ENCODE data around the gene MT1E. TPM values are rescaled to one million over a fixed set of nuclear protein-coding genes. Genes with fewer than 3 reads are reported as not detected.
A peak's percentile ranks its signal among the peaks of the same experiment; 100 is the strongest.
"Not testable (repeated sequence)": the region's sequence is repeated elsewhere in the genome, so short reads cannot be mapped to it uniquely, and the experiment has no call there.

MT1E gene
- 2.8 and 4.2 TPM in 2 replicates for total RNA-seq

DNA sequence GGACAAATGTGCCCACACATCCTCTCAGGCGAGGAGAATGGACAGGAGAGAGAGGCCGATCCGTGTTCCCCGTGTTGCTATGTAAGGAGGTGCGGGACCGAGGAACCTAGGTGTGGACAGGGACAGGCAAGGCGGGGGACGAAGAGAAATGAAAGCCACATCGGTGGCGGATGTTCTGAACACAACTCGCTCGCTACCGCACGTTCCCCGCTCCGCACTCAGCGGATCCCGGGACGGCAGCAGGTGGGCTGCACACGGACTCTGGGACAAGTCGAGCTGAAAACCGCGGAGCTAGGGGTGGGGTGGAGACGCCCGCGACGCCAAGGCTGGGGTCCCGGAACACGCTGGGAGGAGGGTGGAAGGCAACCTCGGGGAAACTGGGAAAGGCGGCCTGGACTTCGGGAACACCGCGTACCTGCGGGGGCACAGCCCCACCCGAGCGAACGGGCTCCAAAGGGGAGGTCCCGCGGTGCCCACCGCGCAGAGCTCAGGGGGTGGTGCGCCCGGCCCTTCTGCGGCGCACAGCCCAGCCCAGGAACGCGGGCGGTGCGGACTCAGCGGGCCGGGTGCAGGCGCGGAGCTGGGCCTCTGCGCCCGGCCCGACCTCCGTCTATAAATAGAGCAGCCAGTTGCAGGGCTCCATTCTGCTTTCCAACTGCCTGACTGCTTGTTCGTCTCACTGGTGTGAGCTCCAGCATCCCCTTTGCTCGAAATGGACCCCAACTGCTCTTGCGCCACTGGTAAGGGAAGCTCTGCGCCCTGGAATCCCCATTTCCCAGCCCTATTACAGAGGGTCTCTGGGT lies at the start of gene MT1E:
Gene MT1E, plus strand, starts transcription at position 642 of the 803 bp plus-strand sequence. Its CDS starts 71 bp downstream, at position 713.
- H3K27me3 Mint-ChIP-seq: peaks cover 31% of the 10 kb centered on the region
- TF ChIP-seq, protein P1, sequence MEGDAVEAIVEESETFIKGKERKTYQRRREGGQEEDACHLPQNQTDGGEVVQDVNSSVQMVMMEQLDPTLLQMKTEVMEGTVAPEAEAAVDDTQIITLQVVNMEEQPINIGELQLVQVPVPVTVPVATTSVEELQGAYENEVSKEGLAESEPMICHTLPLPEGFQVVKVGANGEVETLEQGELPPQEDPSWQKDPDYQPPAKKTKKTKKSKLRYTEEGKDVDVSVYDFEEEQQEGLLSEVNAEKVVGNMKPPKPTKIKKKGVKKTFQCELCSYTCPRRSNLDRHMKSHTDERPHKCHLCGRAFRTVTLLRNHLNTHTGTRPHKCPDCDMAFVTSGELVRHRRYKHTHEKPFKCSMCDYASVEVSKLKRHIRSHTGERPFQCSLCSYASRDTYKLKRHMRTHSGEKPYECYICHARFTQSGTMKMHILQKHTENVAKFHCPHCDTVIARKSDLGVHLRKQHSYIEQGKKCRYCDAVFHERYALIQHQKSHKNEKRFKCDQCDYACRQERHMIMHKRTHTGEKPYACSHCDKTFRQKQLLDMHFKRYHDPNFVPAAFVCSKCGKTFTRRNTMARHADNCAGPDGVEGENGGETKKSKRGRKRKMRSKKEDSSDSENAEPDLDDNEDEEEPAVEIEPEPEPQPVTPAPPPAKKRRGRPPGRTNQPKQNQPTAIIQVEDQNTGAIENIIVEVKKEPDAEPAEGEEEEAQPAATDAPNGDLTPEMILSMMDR (IDR thresholded peaks at IDR 0.05): no peak
- ChIA-PET POLR2A (interaction anchor here (1.0 to 1.7 kb wide), 2 partner anchors 17 to 18 kb away, joined by 3 to 7 read pairs; partner anchors contain the start of gene MT2A), CTCF (no interaction called here)
- H3K4me3 Mint-ChIP-seq: peak within 1 kb of the TSS; percentile 81
- ATAC-seq (ENCODE audit: low read depth) (peak; percentile 38), DNase-seq (no peak)
- intact Hi-C loops (cut with micrococcal nuclease): loop anchor here (1.0 kb wide), 1 partner anchor 17 kb away; the partner anchor contains the start of gene MT2A
- H3K9me3 Mint-ChIP-seq: no peaks in the 10 kb centered on the region
- H3K36me3 Mint-ChIP-seq (ENCODE audit: low read depth): no peaks in the 10 kb centered on the region
- peaks cover 29% of the 10 kb centered on the region for H3K4me1 Mint-ChIP-seq
- no peak within 1 kb of the TSS for H3K27ac Mint-ChIP-seq

DNA sequence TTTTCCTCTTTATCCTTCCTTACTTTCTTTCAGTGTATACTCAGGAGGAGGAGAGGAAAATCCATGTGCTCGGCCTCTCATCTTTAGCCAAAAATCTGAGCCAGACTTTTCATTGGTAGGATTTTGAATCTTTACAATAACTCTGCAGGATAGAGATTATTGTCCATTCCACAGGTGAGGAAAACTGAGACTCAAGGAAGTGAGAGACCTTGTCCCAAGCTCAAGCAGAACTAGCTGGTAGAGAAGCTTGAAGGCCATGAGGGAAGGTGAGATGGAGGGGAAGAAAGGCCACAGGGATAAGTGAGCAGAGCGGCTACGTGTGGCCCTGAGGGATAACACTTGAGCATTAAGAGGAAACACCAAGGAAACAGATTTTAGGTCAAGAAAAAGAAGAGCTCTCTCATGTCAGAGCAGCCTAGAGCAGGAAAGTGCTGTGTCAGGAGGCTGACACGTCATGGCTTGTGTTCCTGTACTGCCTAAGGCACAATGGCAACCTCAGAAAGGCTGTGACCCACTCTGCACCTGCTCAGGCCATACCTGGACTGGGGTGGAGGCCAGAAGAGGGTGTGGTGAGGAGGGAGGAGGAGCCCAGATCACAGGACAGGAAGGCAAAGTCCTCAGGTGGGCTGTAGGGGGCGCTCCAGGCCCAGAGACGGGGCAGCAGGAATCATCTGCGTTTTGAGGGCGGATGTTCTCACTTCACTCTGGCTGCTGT lies 48.8 kb upstream of the MT1E start:
- POLR2A ChIA-PET: interaction anchor here (1.0 kb wide), 1 partner anchor 125 kb away, joined by 7 read pairs; no protein-coding TSS in a partner anchor
- Mint-ChIP-seq H3K9me3 (peaks cover 5% of the 10 kb centered on the region), H3K27me3 (peaks cover 3% of the 10 kb centered on the region), H3K4me3 (no peak overlapping the region), H3K4me1 (no peaks in the 10 kb centered on the region), H3K27ac (no peak overlapping the region), H3K36me3 (ENCODE audit: low read depth) (no peaks in the 10 kb centered on the region)
- intact Hi-C loops (cut with micrococcal nuclease): loop anchor here (1.0 to 10.0 kb wide), 5 partner anchors 24 to 591 kb away; partner anchors contain the start of gene MT1X
- CTCF ChIA-PET: interaction anchor here (0.7 to 2.6 kb wide), 6 partner anchors 24 to 125 kb away, joined by 3 to 34 read pairs (median 3); no protein-coding TSS in a partner anchor
- ATAC-seq (ENCODE audit: low read depth) (peak; percentile 96), DNase-seq (peak; percentile 67)
- TF ChIP-seq, protein P1 (IDR thresholded peaks at IDR 0.05): no peak

DNA sequence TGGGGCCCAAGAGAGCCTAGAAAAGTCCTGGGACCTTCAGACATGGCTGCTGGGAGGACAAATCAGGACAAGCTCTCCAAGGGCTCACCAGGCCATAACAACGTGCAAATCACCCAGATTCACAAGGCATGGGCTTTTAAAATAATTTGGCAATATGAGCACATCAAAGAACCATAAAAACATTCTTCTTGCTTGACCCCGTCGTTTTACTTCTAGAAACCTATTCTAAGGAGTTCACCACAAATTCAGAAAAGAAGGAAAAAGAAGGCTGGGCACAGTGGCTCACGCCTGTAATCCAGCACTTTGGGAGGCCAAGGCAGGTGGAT lies 48.3 kb upstream of the MT1E start:
- TF ChIP-seq, protein P1 (IDR thresholded peaks at IDR 0.05): no peak
- H3K9me3 Mint-ChIP-seq: peaks cover 5% of the 10 kb centered on the region
- no peak overlapping the region for H3K27ac Mint-ChIP-seq
- no peak overlapping the region for H3K4me3 Mint-ChIP-seq
- intact Hi-C loops (cut with micrococcal nuclease): loop anchor here (1.0 to 10.0 kb wide), 5 partner anchors 23 to 590 kb away; partner anchors contain the start of gene MT1X
- H3K4me1 Mint-ChIP-seq: no peaks in the 10 kb centered on the region
- CTCF ChIA-PET: interaction anchor here (0.9 to 2.6 kb wide), 5 partner anchors 23 to 125 kb away, joined by 3 to 34 read pairs (median 3); no protein-coding TSS in a partner anchor
- H3K27me3 Mint-ChIP-seq: peaks cover 4% of the 10 kb centered on the region
- no peak for ATAC-seq (ENCODE audit: low read depth)
- DNase-seq: no peak
- POLR2A ChIA-PET: interaction anchor here (1.0 kb wide), 1 partner anchor 125 kb away, joined by 7 read pairs; no protein-coding TSS in a partner anchor
- no peaks in the 10 kb centered on the region for H3K36me3 Mint-ChIP-seq (ENCODE audit: low read depth)

DNA sequence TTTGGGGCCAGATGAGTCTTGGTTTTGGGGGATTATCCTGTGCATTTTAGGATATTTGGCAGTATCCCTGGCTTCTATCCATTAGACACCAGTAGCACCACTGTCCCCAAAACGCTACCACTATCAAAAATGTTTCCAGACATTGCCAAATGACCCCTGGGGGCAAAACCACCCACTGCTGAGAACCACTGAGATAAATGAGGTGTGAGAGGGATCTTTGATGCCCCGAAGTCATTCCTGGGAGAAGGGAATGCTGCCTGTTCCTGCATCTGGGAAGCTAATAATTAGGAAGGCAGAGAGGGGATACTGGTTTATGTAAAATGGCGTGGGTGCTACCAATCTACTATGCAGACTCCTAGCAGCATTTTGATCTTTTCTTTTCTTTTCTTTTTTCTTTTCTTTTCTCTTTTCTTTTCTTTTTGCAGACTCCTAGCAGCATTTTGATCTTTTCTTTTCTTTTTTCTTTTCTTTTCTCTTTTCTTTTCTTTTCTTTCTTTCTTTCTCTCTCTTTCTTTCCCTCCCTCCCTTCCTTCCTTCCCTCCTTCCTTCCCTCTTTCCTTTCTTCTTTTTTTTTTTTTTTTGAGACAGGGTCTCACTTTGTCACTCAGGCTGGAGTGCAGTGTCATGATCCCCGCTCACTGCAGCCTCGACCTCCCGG lies 45.1 kb upstream of the MT1E start:
- H3K4me3 Mint-ChIP-seq: no peak overlapping the region
- POLR2A ChIA-PET: interaction anchor here (0.6 to 0.7 kb wide), 2 partner anchors 108 to 122 kb away, joined by 3 to 6 read pairs; no protein-coding TSS in a partner anchor
- peaks cover 20% of the 10 kb centered on the region for H3K27me3 Mint-ChIP-seq
- ATAC-seq (ENCODE audit: low read depth): no peak
- H3K27ac Mint-ChIP-seq: no peak overlapping the region
- TF ChIP-seq, protein P1 (IDR thresholded peaks at IDR 0.05): no peak
- no peaks in the 10 kb centered on the region for H3K4me1 Mint-ChIP-seq
- intact Hi-C loops (cut with micrococcal nuclease): no loop called here
- no peaks in the 10 kb centered on the region for H3K9me3 Mint-ChIP-seq
- no peak for DNase-seq
- CTCF ChIA-PET: no interaction called here
- H3K36me3 Mint-ChIP-seq (ENCODE audit: low read depth): no peaks in the 10 kb centered on the region

DNA sequence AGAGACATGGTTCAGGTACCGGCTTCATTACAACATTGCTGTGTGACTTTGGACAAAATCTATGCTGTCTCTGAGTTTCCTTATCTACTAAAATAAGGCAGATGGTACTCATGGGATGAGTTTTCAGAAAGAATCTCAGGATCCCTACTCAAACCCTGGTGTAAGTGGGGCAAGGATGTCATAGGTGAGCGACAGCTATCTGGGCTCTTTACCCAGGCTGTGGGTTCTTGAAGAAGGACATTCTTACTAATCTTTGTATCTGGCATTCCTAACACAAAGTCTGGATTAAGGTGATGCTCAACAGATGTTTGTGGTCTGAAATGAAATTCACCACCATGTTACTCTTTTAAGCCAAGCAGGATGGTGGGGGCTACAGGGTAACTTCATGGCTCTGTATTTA lies 42.7 kb upstream of the MT1E start:
- H3K27ac Mint-ChIP-seq; H3K9me3 Mint-ChIP-seq; H3K36me3 Mint-ChIP-seq (ENCODE audit: low read depth); POLR2A ChIA-PET; DNase-seq; ATAC-seq (ENCODE audit: low read depth); H3K4me1 Mint-ChIP-seq; CTCF ChIA-PET; H3K4me3 Mint-ChIP-seq; intact Hi-C loops (cut with micrococcal nuclease): not testable (repeated sequence)
- H3K27me3 Mint-ChIP-seq: peaks cover 31% of the 10 kb centered on the region

All from activated B cell treated with CpG ODN at 0.5 μM for 24 hours (primary cell).